Endothelial cell of umbilical vein (primary cell): ENCODE data around the gene CUEDC1. TPM values are rescaled to one million over a fixed set of nuclear protein-coding genes. Genes with fewer than 3 reads are reported as not detected.

ENCODE experiments used
- BruUV-seq: library from RNA; stranded (reverse); fragments of 400-500 nt; replicated peaks from 2 replicates; lab custom pipeline; 2021; lab: Mats Ljungman, UMichigan
- CTCF ChIA-PET: fragments of 300-600, 350-600 bp; sonication (Branson Sonifier 250); formaldehyde crosslinking; loops from one replicate; lab custom pipeline; 2021; ENCODE audit warnings: antibody characterized with exemption, inconsistent platforms; lab: Charles Lee
- POLR2A ChIA-PET: fragments of 300-600, 350-600 bp; sonication (Branson Sonifier 250); formaldehyde crosslinking; loops from one replicate; lab custom pipeline; 2021; ENCODE audit warnings: antibody characterized with exemption, inconsistent platforms; lab: Charles Lee
- DNase-seq: peaks from one replicate; pipeline ENCODE4 v3.0.0-alpha.2; 2011; ENCODE audit warnings: low read depth, low spot score
- FAIRE-seq: peaks from 2 replicates; lab custom pipeline; 2011; peaks lifted over from hg19 to GRCh38; lab: Jason Lieb, UNC
- H2AFZ ChIP-seq: 2 replicates; pipeline ENCODE4 v1.6.0; 2012; ENCODE audit warnings: low read depth, low read length, control low read depth, inconsistent platforms
- H3K27ac ChIP-seq: 2 replicates; pipeline ENCODE4 v1.5.1; 2011; ENCODE audit warnings: low read depth, mild to moderate bottlenecking, control low read depth, low read length, moderate library complexity; ENCODE audit not compliant: insufficient read depth
- H3K27me3 ChIP-seq, 2 experiments: 2 replicates each; pipeline versions ENCODE4 v1.6.0 to v1.6.1; 2011; ENCODE audit warnings: low read length in 2 of 2, mixed read lengths in 1 of 2; ENCODE audit not compliant: control insufficient read depth in 2 of 2, insufficient read depth in 2 of 2
- H3K36me3 ChIP-seq, 2 experiments: 2 replicates in 1 of 2; 3 replicates in 1 of 2; pipeline ENCODE4 v1.5.1; 2011; ENCODE audit warnings: low read length in 2 of 2, mild to moderate bottlenecking in 1 of 2, moderate library complexity in 1 of 2; ENCODE audit not compliant: control insufficient read depth in 2 of 2, insufficient read depth in 2 of 2; ENCODE audit errors: extremely low read depth in 1 of 2
- H3K4me1 ChIP-seq: 3 replicates; pipeline ENCODE4 v1.5.1; 2011; ENCODE audit warnings: mild to moderate bottlenecking, low read length; ENCODE audit not compliant: control insufficient read depth, insufficient read depth; ENCODE audit errors: extremely low read depth
- H3K4me2 ChIP-seq: 2 replicates; pipeline ENCODE4 v1.6.1; 2011; ENCODE audit warnings: low read length, control low read depth, mixed read lengths; ENCODE audit not compliant: insufficient read depth
- H3K4me3 ChIP-seq, 3 experiments: fragments of 200-600 bp in 1 of 3; sonication (generic), shearing (Covaris generic) in 1 of 3; replicated peaks in 1 of 3; 2 replicates each; pipeline ENCODE4 v1.5.1; 2011 to 2016; ENCODE audit warnings: control low read depth in 3 of 3, low read length in 3 of 3, mild to moderate bottlenecking in 2 of 3, inconsistent platforms in 1 of 3, low read depth in 1 of 3, moderate library complexity in 1 of 3; ENCODE audit not compliant: insufficient read depth in 1 of 3
- H3K79me2 ChIP-seq: 2 replicates; pipeline ENCODE4 v1.6.0; 2012; ENCODE audit warnings: low read length, inconsistent platforms; ENCODE audit not compliant: control insufficient read depth, insufficient read depth
- H3K9ac ChIP-seq: replicated peaks from 2 replicates; pipeline ENCODE3; 2011; ENCODE audit warnings: low read length, control low read depth; ENCODE audit not compliant: insufficient read depth; ENCODE audit errors: extremely low read depth
- H3K9me1 ChIP-seq: replicated peaks from 3 replicates; pipeline ENCODE4 v1.6.0; 2011; ENCODE audit warnings: mild to moderate bottlenecking, low read length; ENCODE audit not compliant: control insufficient read depth, insufficient read depth; ENCODE audit errors: extremely low read depth
- H3K9me3 ChIP-seq: replicated peaks from 2 replicates; pipeline ENCODE4 v1.5.1; 2012; ENCODE audit warnings: low read length, inconsistent platforms; ENCODE audit not compliant: control insufficient read depth, insufficient read depth
- H4K20me1 ChIP-seq: replicated peaks from 2 replicates; pipeline ENCODE3; 2011; ENCODE audit warnings: mild to moderate bottlenecking, low read length; ENCODE audit not compliant: control insufficient read depth, insufficient read depth; ENCODE audit errors: extremely low read depth
- CTCF ChIP-seq, 2 donors: IDR thresholded peaks; 1 replicate in 1 of 2; 2 replicates in 1 of 2; pipeline ENCODE4 v1.5.1; 2011; ENCODE audit warnings: low read length in 2 of 2, mild to moderate bottlenecking in 2 of 2, moderate library complexity in 2 of 2, control low read depth in 1 of 2, inconsistent platforms in 1 of 2, low read depth in 1 of 2; ENCODE audit not compliant: insufficient read depth in 1 of 2; ENCODE audit errors: extremely low read depth in 1 of 2
- EZH2 ChIP-seq: IDR thresholded peaks from 2 replicates; pipeline ENCODE4 v1.6.1; 2012; ENCODE audit warnings: borderline replicate concordance, low read depth, mild to moderate bottlenecking, moderate library complexity, low read length, inconsistent platforms; ENCODE audit not compliant: severe bottlenecking
- FOS ChIP-seq: IDR thresholded peaks from 2 replicates; pipeline ENCODE4 v1.6.1; 2011; ENCODE audit warnings: mild to moderate bottlenecking, low read length, moderate library complexity, borderline replicate concordance; ENCODE audit not compliant: insufficient read depth
- GATA2 ChIP-seq: IDR thresholded peaks from 2 replicates; pipeline ENCODE4 v1.7.0; 2011; ENCODE audit warnings: low read depth, mild to moderate bottlenecking, moderate library complexity, mixed read lengths, low read length; ENCODE audit not compliant: insufficient read length, insufficient read depth
- JUN ChIP-seq: IDR thresholded peaks from 2 replicates; pipeline ENCODE4 v1.6.1; 2011; ENCODE audit warnings: borderline replicate concordance, low read depth; ENCODE audit not compliant: insufficient read length, insufficient read depth
- MAX ChIP-seq: IDR thresholded peaks from 2 replicates; pipeline ENCODE4 v1.6.1; 2011; ENCODE audit not compliant: insufficient read depth, insufficient read length
- MYC ChIP-seq: IDR thresholded peaks from one replicate; pipeline ENCODE4 v1.6.1; 2011; ENCODE audit warnings: mild to moderate bottlenecking, low read depth, low read length
- POLR2A ChIP-seq: IDR thresholded peaks from 2 replicates; pipeline ENCODE4 v1.6.1; 2012; ENCODE audit warnings: low read depth, mild to moderate bottlenecking, control low read depth, low read length
- POLR2AphosphoS5 ChIP-seq: IDR thresholded peaks from 2 replicates; pipeline ENCODE4 v1.6.1; 2012; ENCODE audit warnings: low read depth, mild to moderate bottlenecking, control low read depth, low read length, moderate library complexity; ENCODE audit not compliant: insufficient read depth
- dilution Hi-C: fragments of 300-500 bp; cut with MboI; formaldehyde crosslinking; loops from one replicate; pipeline ENCODE4 v1.15.0; 2019; ENCODE audit warnings: low sequenced_read_pairs; ENCODE audit not compliant: extremely low pct_ligation_motif_present
- intact Hi-C: fragments of 100-400 bp; cut with micrococcal nuclease; formaldehyde crosslinking; loops from one replicate; pipeline ENCODE4 v1.10.0; 2022
- polyA plus RNA-seq, 4 experiments: library from polyadenylated mRNA; depleted of rRNA in 3 of 4; stranded (reverse) in 3 of 4; unstranded in 1 of 4; fragments of >200 nt; gene quantifications; 2 replicates each; pipeline versions ENCODE4 v1.2.1 to v1.2.3, GENCODE V29; 2011 to 2012; ENCODE audit warnings: missing spikeins in 1 of 4
- total RNA-seq: library from RNA; stranded (reverse); gene quantifications from 2 replicates; pipeline ENCODE4 v1.2.3, GENCODE V29; 2021

The CUEDC1 gene
- total and polyA plus RNA-seq, 2 donors (not counting 3 experiments of a cell fraction or from before 2014, with no cell fraction given) = 15.8 to 27.7 TPM

- Histone ChIP-seq H3K4me3 (no peak overlapping the region), H3K4me2 (no peak overlapping the region), H3K9ac (no peak overlapping the region), H3K27me3 (no peaks in the 10 kb centered on the region), H3K27ac (no peak overlapping the region), H3K36me3 (no peaks in the 10 kb centered on the region), H4K20me1 (no peaks in the 10 kb centered on the region), H2AFZ (no peak overlapping the region), H3K9me1 (no peaks in the 10 kb centered on the region), H3K4me1 (peaks cover 54% of the 10 kb centered on the region), H3K9me3 (no peaks in the 10 kb centered on the region), H3K79me2 (peaks cover 25% of the 10 kb centered on the region)
- FAIRE-seq (no peak), DNase-seq (no peak)
- POLR2A ChIA-PET = interaction anchor here (0.7 to 2.9 kb wide), 3 partner anchors 11 to 132 kb away, joined by 3 to 13 read pairs (median 3); partner anchors contain the start of gene SRSF1
- dilution Hi-C loops = loop anchor here (25.0 kb wide), 1 partner anchor 128 kb away; the partner anchor contains the start of gene MRPS23
- intact Hi-C loops = no loop called here
- BruUV-seq = no TSS peak
- no peak for TF ChIP-seq MYC
- no peak for TF ChIP-seq EZH2
- no peak for TF ChIP-seq FOS
- TF ChIP-seq JUN = no peak
- no peak for TF ChIP-seq POLR2AphosphoS5
- no peak for TF ChIP-seq MAX
- TF ChIP-seq GATA2 = no peak
- no peak for TF ChIP-seq POLR2A
- no peak for TF ChIP-seq CTCF (IDR thresholded peaks at IDR 0.05; ENCODE audit: extremely low read depth in 1 of 2, insufficient read depth in 1 of 2, low read depth in 1 of 2, low read length in 2 of 2)
- CTCF ChIA-PET = interaction anchor here (0.7 to 15.8 kb wide), 10 partner anchors 10 to 157 kb away, joined by 3 to 584 read pairs (median 4); partner anchors contain the start of genes CUEDC1 and MRPS23
Measured at GRCh38 chr17:57990037-57990436, 34.8 kb upstream of the CUEDC1 start.
